SK-N-SH treated with all-trans-retinoic acid at 6 μM for 48 hours (cell line): Measurements from ENCODE around the gene FIGLA.

Experiments used
- BACH2 ChIP-seq: fragments of 250-450 bp; sonication (Bioruptor Pico); IDR thresholded peaks from 2 replicates; pipeline ENCODE4 v1.9.0; 2021; ENCODE audit warnings: mild to moderate bottlenecking, borderline replicate concordance
- CREB5 ChIP-seq: fragments of 250-450 bp; sonication (Bioruptor Pico); IDR thresholded peaks from 2 replicates; pipeline ENCODE4 v1.5.1; 2020; ENCODE audit warnings: low read depth, mild to moderate bottlenecking, moderate library complexity
- ZNF70 ChIP-seq: fragments of 450-650 bp; formaldehyde crosslinking; IDR thresholded peaks from 2 replicates; pipeline ENCODE4 v1.5.0; 2020; ENCODE audit warnings: mild to moderate bottlenecking, moderate library complexity

GRCh38 chr2:70752396-70752795, 38.0 kb downstream of the FIGLA start:
- TF ChIP-seq BACH2 (CRISPR knock-in tag): no peak
- TF ChIP-seq CREB5: no peak
- no peak for TF ChIP-seq ZNF70 (CRISPR knock-in tag)
